Stomach smooth muscle (tissue), 2 donors: ENCODE measurements around the gene WSCD2.
A peak's percentile ranks its signal among the peaks of the same experiment; 100 is the strongest.

ENCODE experiments used
- H3K27ac ChIP-seq: one replicate; pipeline ENCODE4 v1.7.0; 2013; ENCODE audit warnings: mild to moderate bottlenecking, low read length, inconsistent platforms
- H3K27me3 ChIP-seq, 2 donors: one replicate each; pipeline ENCODE4 v1.7.0; 2013; ENCODE audit warnings: low read length in 2 of 2; ENCODE audit not compliant: insufficient read depth in 2 of 2, control insufficient read depth in 1 of 2
- H3K36me3 ChIP-seq, 2 donors: one replicate each; pipeline ENCODE4 v1.7.0; 2013; ENCODE audit warnings: low read length in 2 of 2; ENCODE audit not compliant: control insufficient read depth in 2 of 2, insufficient read depth in 2 of 2
- H3K4me1 ChIP-seq: one replicate; pipeline ENCODE4 v1.7.0; 2013; ENCODE audit warnings: low read length; ENCODE audit not compliant: control insufficient read depth, insufficient read depth
- H3K4me3 ChIP-seq, 2 donors: one replicate each; pipeline ENCODE4 v1.7.0; 2013; ENCODE audit warnings: low read length in 2 of 2
- H3K9ac ChIP-seq, 2 donors: one replicate each; pipeline ENCODE4 v1.7.0; 2013; ENCODE audit warnings: low read length in 2 of 2, mild to moderate bottlenecking in 1 of 2
- H3K9me3 ChIP-seq, 2 donors: one replicate each; pipeline ENCODE4 v1.7.0; 2013; ENCODE audit warnings: low read length in 2 of 2; ENCODE audit not compliant: control insufficient read depth in 2 of 2
- donor health status: healthy.
- donor health status: Pancreatic carcinoma.

Gene WSCD2

GRCh38 chr12:108271951-108272872, 143.1 kb downstream of the WSCD2 start:
- Histone ChIP-seq H3K36me3 (no peaks in the 10 kb centered on the region), H3K9ac (no peak overlapping the region), H3K27me3 (no peaks in the 10 kb centered on the region)

GRCh38 chr12:108273217-108273616, 144.1 kb downstream of the WSCD2 start:
- Histone ChIP-seq H3K9ac (no peak overlapping the region), H3K27me3 (no peaks in the 10 kb centered on the region), H3K9me3 (peaks cover 0 to 7% of the 10 kb centered on the region in 2 donors), H3K27ac (no peak overlapping the region), H3K4me3 (no peak overlapping the region), H3K36me3 (no peaks in the 10 kb centered on the region), H3K4me1 (no peaks in the 10 kb centered on the region)

More at GRCh38 chr12:108271951-108272872, 143.1 kb downstream of the WSCD2 start:
- Histone ChIP-seq H3K27ac (no peak overlapping the region), H3K9me3 (peaks cover 5 to 9% of the 10 kb centered on the region in 2 donors), H3K4me3 (no peak overlapping the region), H3K4me1 (no peaks in the 10 kb centered on the region)

- Histone ChIP-seq H3K27me3 (peaks cover 0 to 5% of the 10 kb centered on the region in 2 donors), H3K9me3 (no peaks in the 10 kb centered on the region), H3K9ac (no peak overlapping the region), H3K27ac (no peak overlapping the region), H3K4me3 (no peak overlapping the region), H3K36me3 (no peaks in the 10 kb centered on the region), H3K4me1 (no peaks in the 10 kb centered on the region)
Measured at GRCh38 chr12:108277613-108278012, 148.5 kb downstream of the WSCD2 start.

GRCh38 chr12:108282160-108282559, 153.1 kb downstream of the WSCD2 start:
- H3K36me3 ChIP-seq: no peaks in the 10 kb centered on the region
- H3K9me3 ChIP-seq: no peaks in the 10 kb centered on the region
- H3K27me3 ChIP-seq: peaks cover 0 to 7% of the 10 kb centered on the region in 2 donors
- H3K4me1 ChIP-seq: no peaks in the 10 kb centered on the region
- no peak overlapping the region for H3K4me3 ChIP-seq
- no peak overlapping the region for H3K27ac ChIP-seq
- H3K9ac ChIP-seq: no peak overlapping the region

- H3K27ac ChIP-seq: no peak overlapping the region
- no peaks in the 10 kb centered on the region for H3K36me3 ChIP-seq
- H3K4me3 ChIP-seq: no peak overlapping the region
- H3K4me1 ChIP-seq: no peaks in the 10 kb centered on the region
- H3K9ac ChIP-seq: no peak overlapping the region
- H3K27me3 ChIP-seq: peaks cover 0 to 7% of the 10 kb centered on the region in 2 donors
- H3K9me3 ChIP-seq: no peaks in the 10 kb centered on the region
Measured at GRCh38 chr12:108282676-108283075, 153.6 kb downstream of the WSCD2 start.

- H3K36me3 ChIP-seq: no peaks in the 10 kb centered on the region
- H3K4me1 ChIP-seq: peaks cover 2% of the 10 kb centered on the region
- H3K4me3 ChIP-seq: no peak overlapping the region
- H3K27ac ChIP-seq: no peak overlapping the region
- H3K9ac ChIP-seq: no peak overlapping the region
- no peaks in the 10 kb centered on the region for H3K9me3 ChIP-seq
- peaks cover 0 to 9% of the 10 kb centered on the region in 2 donors for H3K27me3 ChIP-seq
Measured at GRCh38 chr12:108284163-108284562, 155.1 kb downstream of the WSCD2 start.

- Histone ChIP-seq H3K9ac (no peak overlapping the region), H3K4me1 (peaks cover 5% of the 10 kb centered on the region), H3K27me3 (peaks cover 0 to 9% of the 10 kb centered on the region in 2 donors)
Measured at GRCh38 chr12:108285016-108285415, 155.9 kb downstream of the WSCD2 start.

GRCh38 chr12:108287227-108287626, 158.1 kb downstream of the WSCD2 start:
- Histone ChIP-seq H3K27ac (no peak overlapping the region), H3K9me3 (no peaks in the 10 kb centered on the region), H3K4me3 (no peak overlapping the region), H3K27me3 (peaks cover 0 to 10% of the 10 kb centered on the region in 2 donors), H3K36me3 (no peaks in the 10 kb centered on the region), H3K9ac (no peak overlapping the region), H3K4me1 (peaks cover 5% of the 10 kb centered on the region)

More at GRCh38 chr12:108285016-108285415, 155.9 kb downstream of the WSCD2 start:
- H3K4me3 ChIP-seq: no peak overlapping the region
- H3K27ac ChIP-seq: no peak overlapping the region
- H3K9me3 ChIP-seq: no peaks in the 10 kb centered on the region
- no peaks in the 10 kb centered on the region for H3K36me3 ChIP-seq

- Histone ChIP-seq H3K4me1 (peaks cover 5% of the 10 kb centered on the region), H3K27ac (no peak overlapping the region), H3K4me3 (no peak overlapping the region), H3K9me3 (no peaks in the 10 kb centered on the region), H3K27me3 (peaks cover 0 to 7% of the 10 kb centered on the region in 2 donors), H3K36me3 (no peaks in the 10 kb centered on the region), H3K9ac (peak overlapping the region in 1 of 2 donors; percentile 29)
Measured at GRCh38 chr12:108289350-108290161, 160.5 kb downstream of the WSCD2 start.

- Histone ChIP-seq H3K27ac (no peak overlapping the region), H3K27me3 (peaks cover 0 to 5% of the 10 kb centered on the region in 2 donors), H3K36me3 (no peaks in the 10 kb centered on the region), H3K9me3 (no peaks in the 10 kb centered on the region), H3K4me1 (peaks cover 4% of the 10 kb centered on the region), H3K9ac (no peak overlapping the region), H3K4me3 (no peak overlapping the region)
Measured at GRCh38 chr12:108295641-108296040, 166.6 kb downstream of the WSCD2 start.
